HG03378 (cell line): ENCODE measurements around the gene RAB42.
"Not testable (repeated sequence)": the region's sequence is repeated elsewhere in the genome, so short reads cannot be mapped to it uniquely, and the experiment has no call there.

Experiments
- ATAC-seq: cut with Tn5 transposase; IDR thresholded peaks from one replicate; pipeline ENCODE4 v1.9.1; 2021; ENCODE audit warnings: mild to moderate bottlenecking, moderate library complexity; ENCODE audit not compliant: unreplicated experiment

Gene RAB42

DNA sequence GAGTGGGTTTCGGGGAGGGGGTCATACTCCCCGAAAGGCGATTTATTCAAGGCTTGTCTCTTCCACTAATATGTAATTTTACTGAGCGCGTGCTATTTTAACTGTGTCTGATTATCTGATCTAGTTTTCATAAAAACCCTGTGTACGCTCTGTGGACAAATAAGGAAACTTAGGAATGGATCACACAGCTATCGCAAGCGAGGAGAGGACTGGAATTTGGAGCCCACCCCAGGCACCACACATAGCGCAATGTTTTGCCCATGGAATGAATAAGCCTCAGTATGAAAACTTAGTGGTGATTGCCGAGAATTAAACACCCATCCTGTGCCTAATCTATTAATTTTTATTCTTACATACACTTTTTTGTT lies 9.8 kb upstream of the RAB42 start:
- ATAC-seq = no peak

DNA sequence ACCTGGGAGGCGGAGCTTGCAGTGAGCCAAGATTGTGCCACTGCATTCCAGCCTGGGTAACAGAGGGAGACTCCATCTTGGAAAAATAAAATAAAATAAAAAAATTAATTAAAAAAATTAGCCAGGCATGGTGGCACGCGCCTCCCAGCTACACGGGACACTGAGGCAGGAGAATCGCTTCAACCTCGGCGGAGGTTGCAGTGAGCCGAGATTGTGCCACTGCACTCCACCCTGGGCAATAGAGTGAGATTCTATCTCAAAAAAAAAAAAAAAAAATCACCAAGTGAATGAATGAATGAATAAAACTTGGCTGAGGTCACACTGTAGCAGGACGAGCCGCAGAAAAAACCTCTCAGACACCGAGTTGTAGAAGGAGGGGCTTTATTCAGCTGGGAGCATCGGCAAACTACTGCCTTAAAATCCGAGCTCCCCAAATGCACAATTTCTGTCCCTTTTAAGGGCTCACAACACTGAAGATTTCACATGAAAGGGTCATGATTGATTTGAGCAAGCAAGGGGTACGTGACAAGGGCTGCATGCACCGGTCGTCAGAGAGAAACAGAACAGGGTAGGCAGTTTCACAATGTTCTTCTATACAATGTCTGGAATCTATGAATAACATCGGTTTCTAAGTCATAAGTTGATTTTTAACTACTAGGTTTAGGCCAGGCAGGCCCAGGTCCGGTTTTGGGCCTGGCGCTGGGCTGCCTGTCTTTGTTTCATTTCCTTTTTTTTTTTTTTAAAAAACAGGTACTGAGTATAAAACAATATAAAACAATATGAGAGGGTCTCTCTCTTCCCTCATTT lies 5.3 kb upstream of the RAB42 start:
- ATAC-seq = not testable (repeated sequence)

GRCh38 chr1:28592321-28593071 lies 431 bp downstream of the RAB42 start:
- ATAC-seq = no peak

GRCh38 chr1:28593988-28594356 lies 1.9 kb downstream of the RAB42 start:
- not testable (repeated sequence) for ATAC-seq

DNA sequence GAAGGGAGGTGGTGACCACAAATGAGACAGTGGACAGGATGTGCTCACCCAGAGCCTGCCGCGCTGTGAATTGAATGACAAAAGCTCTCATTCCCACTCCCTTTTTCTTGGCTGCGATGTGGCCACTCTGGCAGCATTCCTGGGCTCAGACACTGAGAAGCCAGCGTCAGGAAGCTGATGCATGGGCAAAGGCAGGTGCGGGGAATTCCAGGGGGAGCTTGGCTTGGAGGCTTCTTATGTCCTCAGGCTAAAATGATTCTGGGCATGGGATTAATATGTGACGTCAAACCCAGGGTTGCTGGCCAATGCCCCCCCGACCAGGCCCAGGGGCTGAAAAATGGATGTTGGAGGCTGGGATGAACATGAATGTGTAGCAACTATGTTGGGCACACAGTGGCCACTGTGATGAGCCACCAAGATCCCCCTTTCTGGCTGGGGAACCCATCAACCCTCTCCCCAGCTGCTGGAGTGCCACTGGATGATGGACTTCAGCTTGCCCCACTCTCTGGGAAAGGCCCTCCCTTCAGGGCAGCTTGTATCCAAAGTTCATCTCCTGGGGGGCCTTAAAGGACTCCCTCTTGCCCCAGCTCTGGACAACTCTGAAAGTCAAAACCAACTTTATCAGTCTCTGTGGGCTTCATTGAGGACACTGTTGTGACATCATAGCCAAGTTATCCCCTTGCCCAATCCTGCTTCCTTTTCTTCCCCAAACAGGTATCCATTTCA lies 2.8 kb downstream of the RAB42 start:
- not testable (repeated sequence) for ATAC-seq

DNA sequence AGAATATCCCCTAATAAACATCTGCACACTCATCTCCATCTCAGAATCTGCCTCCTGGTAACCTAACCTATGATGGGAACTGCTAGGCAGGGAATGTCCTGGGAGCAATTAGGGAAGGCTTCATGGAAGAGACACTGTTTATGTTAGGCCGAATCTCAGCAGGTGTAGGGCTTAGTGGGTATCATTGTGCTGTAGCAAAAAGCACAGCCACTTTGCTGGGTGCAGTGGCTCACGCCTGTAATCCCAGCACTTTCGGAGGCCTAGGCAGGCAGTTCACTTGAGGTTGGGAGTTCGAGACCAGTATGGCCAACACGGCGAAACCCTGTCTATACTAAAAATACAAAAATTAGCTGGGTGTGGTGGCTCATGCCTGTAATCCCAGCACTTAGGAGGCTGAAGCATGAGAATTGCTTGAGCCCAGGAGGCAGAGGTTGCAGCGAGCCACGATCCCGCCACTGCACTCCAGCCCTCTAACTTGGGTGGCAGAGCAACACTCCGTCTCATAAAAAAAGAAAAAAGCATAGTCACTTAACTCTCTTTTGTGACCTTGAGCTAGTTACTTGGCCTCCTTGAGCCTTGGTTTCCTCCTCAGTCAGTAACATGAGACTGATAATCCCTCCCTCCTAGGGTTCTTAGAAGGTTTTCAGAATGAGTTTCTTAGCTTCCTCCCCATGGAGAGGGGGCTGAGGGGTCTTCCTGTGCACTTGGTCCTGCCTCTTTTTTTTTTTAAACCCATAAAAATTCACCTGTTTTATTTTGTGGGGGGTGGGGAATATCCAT lies 3.5 kb downstream of the RAB42 start:
- ATAC-seq = no peak

DNA sequence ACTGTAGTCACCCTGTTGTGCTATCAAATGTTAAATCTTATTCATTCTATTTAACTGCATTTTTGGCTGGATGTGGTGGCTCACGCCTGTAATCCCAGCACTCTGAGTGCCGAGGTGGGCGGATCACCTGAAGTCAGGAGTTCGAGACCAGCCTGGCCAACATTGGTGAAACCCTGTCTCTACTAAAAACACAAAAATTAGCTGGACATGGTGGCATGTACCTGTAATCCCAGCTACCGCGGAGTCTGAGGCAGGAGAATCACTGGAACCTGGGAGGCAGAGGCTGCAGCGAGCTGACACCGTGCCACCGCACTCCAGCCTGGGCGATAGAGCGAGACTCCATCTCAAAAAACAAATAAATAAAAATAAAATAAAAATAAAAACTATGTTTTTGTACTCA lies 4.2 kb downstream of the RAB42 start:
- ATAC-seq = not testable (repeated sequence)

DNA sequence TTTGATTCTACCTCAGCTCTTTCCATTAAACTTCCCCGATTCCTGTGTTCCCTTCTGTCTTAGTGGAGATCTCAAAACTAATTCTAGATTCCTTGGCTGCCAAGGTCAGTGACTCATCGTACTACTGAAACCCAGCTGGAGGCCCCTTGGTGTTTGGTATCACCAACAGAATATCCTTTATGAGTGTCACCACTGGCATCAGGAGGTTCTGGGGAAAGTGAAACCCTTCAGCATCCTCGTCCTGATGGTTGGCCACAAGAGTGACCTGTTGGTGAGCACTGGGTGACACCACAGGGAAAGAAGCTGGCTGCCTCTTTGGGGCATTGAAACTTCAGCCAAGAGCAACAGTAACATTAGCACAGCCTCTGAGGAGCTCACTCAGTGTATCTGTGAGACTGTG lies 9.6 kb downstream of the RAB42 start:
- no peak for ATAC-seq

DNA sequence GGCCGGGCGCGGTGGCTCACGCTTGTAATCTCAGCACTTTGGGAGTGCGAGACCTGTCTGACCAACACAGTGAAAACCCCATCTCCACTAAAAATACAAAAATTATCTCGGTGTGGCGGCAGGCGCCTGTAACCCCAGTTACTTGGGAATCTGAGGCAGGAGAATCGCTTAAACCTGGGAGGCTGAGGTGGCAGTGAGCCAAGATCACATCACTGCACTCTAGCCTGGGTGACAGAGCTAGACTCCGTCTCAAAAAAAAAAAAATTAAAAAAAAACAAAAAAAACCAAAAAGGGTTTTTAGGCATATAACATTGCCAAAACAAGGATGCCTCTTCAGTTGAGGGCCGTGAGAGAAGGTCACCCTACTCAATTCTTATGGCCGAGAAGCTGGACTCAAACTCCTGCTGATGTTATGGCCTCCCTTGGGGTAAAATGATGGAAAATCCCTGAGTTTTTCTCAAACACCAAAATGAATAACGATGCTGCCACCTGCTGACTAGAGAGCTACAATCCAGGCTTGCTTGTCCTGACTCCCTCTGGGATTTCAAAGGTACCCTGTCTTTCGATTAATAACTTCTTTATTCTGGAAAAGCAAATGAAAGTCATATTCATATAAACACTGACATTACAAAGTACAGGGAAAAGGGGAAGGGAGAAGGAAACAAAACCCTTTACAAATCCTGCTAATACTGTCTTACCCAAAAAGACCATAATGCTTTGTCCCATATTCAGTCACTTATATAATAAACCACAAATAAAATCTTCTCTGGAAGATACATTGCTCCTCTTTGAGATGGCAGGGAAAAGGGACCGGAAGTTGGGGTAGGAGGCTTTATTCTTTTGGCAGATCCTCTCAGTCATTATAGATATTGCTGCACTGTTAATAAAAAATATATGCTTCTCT lies 10.7 kb downstream of the RAB42 start:
- no peak for ATAC-seq

GRCh38 chr1:28604411-28604810 lies 12.3 kb downstream of the RAB42 start:
- no peak for ATAC-seq

DNA sequence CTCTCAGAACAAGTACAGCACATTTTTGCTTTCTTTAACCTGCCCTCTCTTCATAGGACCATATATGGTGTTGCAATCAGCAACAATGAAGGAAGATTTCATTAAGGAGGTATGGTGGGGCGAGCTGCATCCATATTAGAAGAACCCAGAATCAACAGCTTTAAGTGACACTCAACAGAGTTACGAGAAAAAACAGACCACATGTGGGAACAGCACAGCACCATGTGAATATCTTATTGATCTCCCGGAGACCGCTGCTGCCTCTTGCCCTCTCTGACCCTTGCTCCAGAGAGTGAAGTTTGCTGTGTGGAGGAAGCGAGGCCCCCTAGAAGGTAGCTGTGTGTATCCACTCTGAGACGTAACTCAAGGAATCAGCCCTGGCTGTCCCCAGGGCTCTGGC lies 12.9 kb downstream of the RAB42 start:
- ATAC-seq = no peak

DNA sequence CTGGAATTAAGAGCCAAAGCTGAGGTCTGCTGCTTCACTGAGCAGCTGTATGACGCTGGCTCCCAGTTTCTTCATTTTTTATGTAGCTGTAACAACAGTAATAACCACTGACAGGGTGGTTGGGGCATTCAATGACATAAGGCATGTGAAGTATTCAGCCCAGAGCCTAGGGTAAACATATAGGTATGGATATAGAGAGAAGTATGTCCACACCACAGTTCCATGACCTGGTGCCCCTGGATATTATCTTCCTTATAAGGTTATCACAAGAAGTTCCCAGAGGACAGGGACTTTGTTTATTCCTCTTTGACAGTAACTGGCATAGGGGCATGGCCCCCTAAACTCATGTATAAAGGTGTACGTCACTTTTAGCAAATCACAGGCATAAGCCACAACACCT lies 14.7 kb downstream of the RAB42 start:
- no peak for ATAC-seq

DNA sequence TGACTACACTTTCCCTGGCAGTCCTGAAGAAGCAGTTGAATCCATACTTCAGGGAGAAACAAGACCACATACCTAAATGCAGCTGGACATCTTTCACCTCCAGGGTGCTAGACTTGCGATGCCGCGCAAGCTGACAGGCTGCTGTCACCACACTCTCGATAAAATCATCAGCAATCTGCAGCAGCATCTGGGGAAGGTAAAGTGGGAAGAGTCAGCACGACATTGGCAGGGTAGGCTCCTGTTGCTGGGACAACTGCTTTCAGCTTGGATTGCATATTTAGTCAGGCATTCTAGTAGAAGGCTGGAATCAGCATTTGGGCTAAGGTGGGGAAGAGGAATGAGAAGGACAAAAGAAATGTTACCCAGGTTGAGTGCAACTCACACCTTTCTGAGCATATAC lies 21.1 kb downstream of the RAB42 start:
- no peak for ATAC-seq

- no peak for ATAC-seq
These were observed 39.6 kb downstream of the RAB42 start for GRCh38 chr1:28631713-28632112.

- ATAC-seq = no peak
These were observed 40.5 kb downstream of the RAB42 start for GRCh38 chr1:28632560-28632959.

- ATAC-seq = no peak
These were observed 48.7 kb downstream of the RAB42 start for GRCh38 chr1:28640766-28641165.

GRCh38 chr1:28642056-28642846 lies 50.2 kb downstream of the RAB42 start:
- peak; percentile 4 for ATAC-seq

DNA sequence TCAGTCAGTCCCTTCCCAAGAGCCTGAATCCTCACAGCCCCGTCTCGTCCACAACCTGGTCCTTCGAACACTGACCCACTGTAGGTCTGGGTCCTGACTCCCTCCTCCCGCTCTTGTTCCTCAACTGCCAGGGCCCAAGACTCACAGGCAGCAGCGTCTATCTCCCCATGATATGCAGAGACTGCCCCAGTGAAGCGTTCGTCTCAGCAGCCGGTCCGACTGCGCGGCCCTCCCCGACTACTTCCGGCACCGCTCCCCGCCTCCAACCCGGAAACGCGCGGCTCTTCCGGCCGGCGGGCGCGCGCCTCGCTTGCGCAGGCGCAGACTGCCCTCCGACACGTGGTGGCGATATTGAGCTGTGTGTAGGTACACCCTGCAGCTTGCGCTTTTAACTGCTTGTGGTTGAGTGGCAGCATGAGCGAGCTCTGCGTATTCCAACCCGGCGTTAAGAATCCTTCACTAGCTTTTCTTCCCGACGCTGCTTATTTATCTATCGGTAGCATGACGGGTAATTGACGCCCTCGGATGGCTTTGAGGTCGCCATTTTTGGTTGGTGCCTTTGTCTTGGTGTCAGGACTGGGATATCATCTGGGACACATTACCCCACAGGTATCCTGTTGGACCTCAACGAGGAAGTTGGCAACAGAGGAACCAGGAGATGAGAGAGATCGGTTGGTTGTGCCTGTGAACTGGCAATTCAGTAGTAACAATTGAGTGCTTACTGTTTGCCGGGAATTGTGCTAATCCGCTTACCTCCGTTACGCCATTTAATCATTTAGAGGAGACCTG lies 51.0 kb downstream of the RAB42 start, which contains the start of gene TAF12:
Gene TAF12 (minus strand): TSS at position 221 of the 789 bp plus-strand sequence. CDS start 20,986 bp downstream, outside the sequence.
- ATAC-seq = peak; percentile 67
